Smooth muscle cell (in vitro differentiated cells): ENCODE data around the gene SIGLEC15. TPM values are rescaled to one million over a fixed set of nuclear protein-coding genes. Genes with fewer than 3 reads are reported as not detected.

Experiments
- DNase-seq: peaks from one replicate; lab custom pipeline; 2025; ENCODE audit not compliant: unreplicated experiment; lab: John Stamatoyannopoulos, UW
- H2AFZ ChIP-seq: fragments of 200-600 bp; sonication (generic); 2 replicates; pipeline ENCODE4 v1.6.0; 2016; ENCODE audit warnings: antibody characterized with exemption, low read depth, mild to moderate bottlenecking
- H3F3A ChIP-seq: fragments of 200-600 bp; sonication (generic); 2 replicates; pipeline ENCODE4 v1.6.0; 2017; ENCODE audit warnings: antibody characterized with exemption, low read depth
- H3K27ac ChIP-seq: fragments of 200-600 bp; sonication (generic); 2 replicates; pipeline ENCODE4 v1.5.1; 2016; ENCODE audit warnings: low read depth, mild to moderate bottlenecking
- H3K27me3 ChIP-seq: fragments of 200-600 bp; sonication (generic); 2 replicates; pipeline ENCODE4 v1.6.1; 2016; ENCODE audit warnings: low read depth, mild to moderate bottlenecking
- H3K36me3 ChIP-seq: fragments of 200-600 bp; sonication (generic); 2 replicates; pipeline ENCODE4 v1.5.1; 2016; ENCODE audit warnings: low read depth
- H3K4me1 ChIP-seq: fragments of 200-600 bp; sonication (generic); 2 replicates; pipeline ENCODE4 v1.5.1; 2016; ENCODE audit warnings: low read depth
- H3K4me2 ChIP-seq: fragments of 200-600 bp; sonication (generic); 2 replicates; pipeline ENCODE4 v1.6.0; 2016; ENCODE audit warnings: mild to moderate bottlenecking
- H3K4me3 ChIP-seq: fragments of 200-600 bp; sonication (generic); 2 replicates; pipeline ENCODE4 v1.5.1; 2016; ENCODE audit warnings: mild to moderate bottlenecking
- H3K79me2 ChIP-seq: fragments of 200-600 bp; sonication (generic); 2 replicates; pipeline ENCODE4 v1.6.0; 2016; ENCODE audit warnings: low read depth, mild to moderate bottlenecking
- H3K9ac ChIP-seq: fragments of 200-600 bp; sonication (generic); 2 replicates; pipeline ENCODE4 v1.6.0; 2016; ENCODE audit warnings: low read depth
- H3K9me3 ChIP-seq: fragments of 200-600 bp; sonication (generic); replicated peaks from 2 replicates; pipeline ENCODE4 v1.5.1; 2016; ENCODE audit warnings: low read depth
- H4K20me1 ChIP-seq: fragments of 200-600 bp; sonication (generic); 2 replicates; pipeline ENCODE4 v1.6.0; 2016; ENCODE audit warnings: low read depth
- CTCF ChIP-seq: fragments of 200-600 bp; sonication (generic); IDR thresholded peaks from 2 replicates; pipeline ENCODE4 v1.5.1; 2017; ENCODE audit warnings: borderline replicate concordance, mild to moderate bottlenecking, antibody characterized with exemption; ENCODE audit not compliant: insufficient read depth, poor library complexity, severe bottlenecking
- WGBS: methylation state at CpG from one replicate; pipeline ENCODE4 v1.1.7; 2016; ENCODE audit warnings: low lambda C conversion rate; 5-methylcytosine and 5-hydroxymethylcytosine counted together
- polyA plus RNA-seq: library from polyadenylated mRNA; unstranded; fragments of >200 nt; fragmentation: Nextera tagmentation; extraction: Ambion mirVana; gene quantifications from 2 replicates; pipeline ENCODE4 v1.2.1, GENCODE V29; 2016
- total RNA-seq: library from RNA; depleted of rRNA; stranded (reverse); fragments of >200 nt; gene quantifications from 2 replicates; pipeline ENCODE4 v1.2.3, GENCODE V29; 2014

SIGLEC15 gene
- total and polyA plus RNA-seq, 2 experiments from 2014 or later = 0.58 to 1.4 TPM

- Histone ChIP-seq H3K4me2 (no peak overlapping the region), H3K9ac (no peak overlapping the region), H3K4me3 (no peak overlapping the region), H3K9me3 (no peaks in the 10 kb centered on the region), H3F3A (no peaks in the 10 kb centered on the region), H3K36me3 (no peaks in the 10 kb centered on the region), H3K27ac (peak overlapping the region; percentile 81), H4K20me1 (no peaks in the 10 kb centered on the region), H3K27me3 (no peaks in the 10 kb centered on the region), H3K4me1 (no peaks in the 10 kb centered on the region), H3K79me2 (no peaks in the 10 kb centered on the region), H2AFZ (no peak overlapping the region)
- no peak for DNase-seq
- WGBS = 83% methylated on average over 5 of the region's 5 CpGs
- no peak for TF ChIP-seq CTCF
Observed at GRCh38 chr18:45792506-45793263, 32.8 kb upstream of the SIGLEC15 start.

- Histone ChIP-seq H3K36me3 (no peaks in the 10 kb centered on the region), H3K27me3 (no peaks in the 10 kb centered on the region), H4K20me1 (no peaks in the 10 kb centered on the region), H3K4me1 (no peaks in the 10 kb centered on the region), H2AFZ (no peak overlapping the region), H3K27ac (peak overlapping the region; percentile 81), H3K9ac (peak overlapping the region; percentile 43), H3K9me3 (no peaks in the 10 kb centered on the region), H3K4me2 (peak overlapping the region; percentile 25), H3F3A (no peaks in the 10 kb centered on the region), H3K4me3 (no peak overlapping the region), H3K79me2 (no peaks in the 10 kb centered on the region)
- WGBS = 26% methylated on average over 4 of the region's 4 CpGs
- no peak for TF ChIP-seq CTCF
- DNase-seq = no peak
Observed at GRCh38 chr18:45793264-45793965, 32.1 kb upstream of the SIGLEC15 start.

- no peak for TF ChIP-seq CTCF
- WGBS = 100% methylated on average over 1 of the region's 1 CpG
- H2AFZ ChIP-seq = no peak overlapping the region
Observed at GRCh38 chr18:45801416-45802004, 24.0 kb upstream of the SIGLEC15 start.

More at GRCh38 chr18:45801416-45802004, 24.0 kb upstream of the SIGLEC15 start:
- peaks cover 5% of the 10 kb centered on the region for H3K4me1 ChIP-seq
- no peak overlapping the region for H3K4me2 ChIP-seq
- H3K4me3 ChIP-seq = no peak overlapping the region
- no peaks in the 10 kb centered on the region for H3K9me3 ChIP-seq
- H3K79me2 ChIP-seq = no peaks in the 10 kb centered on the region
- DNase-seq = no peak
- no peaks in the 10 kb centered on the region for H3K27me3 ChIP-seq
- H3K27ac ChIP-seq = peak overlapping the region; percentile 99
- no peaks in the 10 kb centered on the region for H3K36me3 ChIP-seq
- no peak overlapping the region for H3K9ac ChIP-seq
- peaks cover 27% of the 10 kb centered on the region for H3F3A ChIP-seq
- H4K20me1 ChIP-seq = no peaks in the 10 kb centered on the region
